RPMI8226 (cell line): ENCODE results near the gene ESYT2.

Experiments
- DNase-seq: peaks from one replicate; pipeline ENCODE4 v3.0.0-alpha.2; 2015

Gene ESYT2

GRCh38 chr7:158802535-158803366 lies 26.6 kb downstream of the ESYT2 start:
- no peak for DNase-seq

DNA sequence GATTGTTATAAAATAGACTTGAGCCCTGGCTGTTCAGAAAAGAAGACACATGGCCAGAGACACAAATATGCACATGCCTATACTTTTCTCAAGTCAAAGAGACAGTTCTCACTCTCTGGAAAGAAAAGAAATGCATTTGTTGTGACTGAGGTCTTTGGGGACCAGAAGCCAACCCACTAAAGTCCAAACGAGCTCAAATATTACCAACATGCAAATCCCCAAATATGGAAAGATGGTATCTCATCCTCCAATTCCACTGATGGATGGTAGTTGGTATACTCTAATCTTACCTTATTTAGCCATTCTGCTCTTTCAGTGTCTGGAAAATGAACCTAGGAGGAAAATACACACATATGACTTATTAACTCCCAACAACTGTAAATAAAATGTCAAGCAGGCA lies 30.6 kb downstream of the ESYT2 start:
- DNase-seq: no peak

DNA sequence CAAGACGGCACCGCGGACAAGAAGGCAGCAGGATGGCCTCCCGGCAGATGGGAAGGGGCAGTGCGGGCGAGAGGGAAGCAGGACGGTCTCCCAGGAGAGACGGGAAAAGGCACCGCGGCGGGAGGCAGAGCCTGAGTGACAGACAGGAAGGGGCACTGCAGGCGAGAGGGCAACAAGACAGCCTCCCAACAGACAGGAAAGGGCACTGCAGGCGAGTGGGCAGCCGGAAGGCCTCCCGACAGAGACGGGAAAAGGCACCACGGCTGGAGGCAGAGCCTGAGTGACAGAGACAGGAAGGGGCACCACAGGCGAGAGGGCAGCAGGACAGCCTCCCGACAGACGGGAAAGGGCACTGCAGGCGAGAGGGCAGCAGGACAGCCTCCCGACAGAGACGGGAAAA lies 32.6 kb downstream of the ESYT2 start:
- DNase-seq: no peak

GRCh38 chr7:158795272-158795671 lies 34.0 kb downstream of the ESYT2 start:
- DNase-seq: no peak

DNA sequence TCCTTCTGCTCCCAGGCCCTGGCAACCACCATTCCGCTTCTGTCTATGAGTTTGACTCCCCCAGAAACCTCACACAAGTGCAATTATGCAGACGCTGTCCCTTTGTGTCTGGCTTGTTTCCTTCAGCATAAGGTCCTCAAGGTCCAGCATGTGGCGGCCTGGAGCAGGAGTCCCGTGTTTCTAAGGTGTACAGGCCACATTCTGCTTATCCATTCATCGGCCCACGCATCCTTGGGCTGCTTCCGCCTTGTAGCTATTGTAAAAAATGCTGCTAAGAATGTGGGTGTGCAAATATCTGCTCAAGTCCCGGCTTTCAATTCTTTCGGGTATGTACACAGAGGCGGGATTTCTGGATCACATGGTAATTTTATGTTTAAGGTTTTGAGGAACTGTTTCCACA lies 38.2 kb downstream of the ESYT2 start:
- DNase-seq: no peak

DNA sequence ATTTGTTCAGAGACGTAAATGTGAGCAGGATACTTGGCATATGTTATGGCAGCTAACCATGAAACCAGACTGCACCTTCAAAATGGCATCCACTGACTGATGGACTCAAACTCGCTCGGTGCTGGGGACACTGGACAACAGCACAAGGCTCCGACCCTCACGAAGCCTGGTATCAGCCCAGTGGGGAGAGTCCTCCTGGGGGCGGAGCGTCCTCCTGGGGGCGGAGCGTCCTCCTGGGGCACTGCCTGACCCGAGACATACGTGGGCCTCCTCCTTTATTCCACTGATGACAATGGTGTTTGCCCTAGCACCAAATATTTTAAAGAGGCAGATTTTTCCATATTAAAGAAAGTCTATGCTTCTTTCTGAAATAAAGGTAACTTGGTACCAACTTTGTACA lies 39.5 kb downstream of the ESYT2 start:
- no peak for DNase-seq

DNA sequence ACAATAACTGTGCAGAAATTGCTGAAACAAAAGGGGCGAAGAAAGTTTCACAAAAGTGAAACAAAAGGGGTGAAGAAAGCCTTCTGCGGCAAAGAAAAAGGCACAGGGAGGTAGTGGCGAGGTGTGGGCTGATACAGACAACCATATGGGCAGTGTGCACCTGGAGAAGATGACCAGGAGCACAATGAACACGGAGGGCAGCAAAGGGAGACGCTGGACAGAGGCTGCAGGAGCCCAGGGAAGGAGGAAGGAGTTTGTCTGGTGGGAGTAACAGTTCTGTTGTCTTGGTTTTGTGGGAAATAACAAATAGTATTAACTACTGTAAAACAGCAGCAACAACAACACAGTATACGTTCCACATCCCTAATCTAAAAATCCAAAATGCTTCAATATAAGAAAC lies 42.4 kb downstream of the ESYT2 start:
- no peak for DNase-seq

DNA sequence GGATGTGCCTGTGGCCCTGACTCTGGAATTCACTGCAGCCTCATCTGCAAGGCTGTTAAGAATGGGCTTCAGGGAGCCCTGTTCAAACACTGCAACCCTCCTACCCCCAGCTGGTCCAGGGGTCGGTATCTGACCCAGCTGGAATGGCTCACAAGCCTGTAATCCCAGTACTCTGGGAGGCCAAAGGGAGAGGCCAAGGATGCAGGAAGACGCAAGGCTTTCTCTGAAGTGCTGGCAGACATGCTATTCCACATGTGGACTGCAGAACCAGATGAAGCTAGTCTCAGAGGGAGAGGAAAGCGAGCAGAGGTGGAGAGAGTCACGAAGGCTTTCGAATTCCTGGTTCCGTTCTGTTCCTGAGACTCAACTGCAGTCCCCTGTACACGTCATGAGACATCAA lies 45.0 kb downstream of the ESYT2 start:
- no peak for DNase-seq

DNA sequence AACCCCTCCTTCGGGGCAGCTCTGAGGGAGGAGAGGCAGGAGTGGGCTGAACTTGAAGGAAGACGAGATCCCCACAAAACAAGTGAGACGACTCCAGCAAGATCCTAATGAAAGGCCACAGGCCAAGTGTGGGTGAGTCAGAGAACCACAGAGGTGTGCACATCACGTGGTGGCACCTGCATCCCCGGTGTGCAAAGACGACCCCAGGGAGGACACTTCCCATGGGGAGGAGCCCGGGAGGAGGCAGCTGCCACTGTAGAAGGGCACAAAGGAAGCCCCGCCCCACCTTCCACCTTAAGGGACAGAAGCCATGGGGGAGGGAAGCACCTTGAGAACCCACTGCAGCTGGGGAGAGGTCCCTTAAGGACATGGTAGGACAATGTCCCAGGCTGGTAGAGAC lies 45.7 kb downstream of the ESYT2 start:
- DNase-seq: no peak

DNA sequence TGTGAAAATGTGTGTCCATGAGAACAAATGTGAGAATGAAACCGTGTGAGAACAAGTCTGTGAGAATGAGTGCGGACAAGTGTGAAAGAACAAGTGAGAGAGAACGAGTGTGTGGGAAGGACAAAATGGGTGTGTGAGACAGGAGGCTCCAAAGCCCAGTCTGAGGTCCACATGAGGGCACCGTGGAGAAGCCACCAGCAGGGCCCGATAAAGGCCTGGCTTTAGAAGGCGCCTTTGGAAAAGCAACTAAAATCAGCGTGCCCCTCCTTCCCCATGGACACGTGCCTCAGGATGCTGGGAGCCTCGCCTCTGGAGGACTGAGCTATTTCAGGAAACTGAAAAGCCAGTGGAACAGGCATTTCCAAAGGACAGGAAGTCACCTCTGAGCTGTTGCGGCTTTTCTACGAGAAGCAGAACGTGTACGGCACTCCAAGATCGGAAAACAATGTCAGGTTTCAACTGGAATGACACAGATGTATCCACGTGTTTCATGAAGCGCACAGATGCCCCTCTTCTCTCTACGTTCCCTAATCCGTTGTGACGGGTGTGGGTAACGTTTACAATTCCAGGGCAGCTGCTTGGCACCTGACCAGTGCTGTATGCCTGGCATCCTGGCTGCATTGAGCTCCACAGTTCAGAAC lies 46.4 kb downstream of the ESYT2 start:
- no peak for DNase-seq

DNA sequence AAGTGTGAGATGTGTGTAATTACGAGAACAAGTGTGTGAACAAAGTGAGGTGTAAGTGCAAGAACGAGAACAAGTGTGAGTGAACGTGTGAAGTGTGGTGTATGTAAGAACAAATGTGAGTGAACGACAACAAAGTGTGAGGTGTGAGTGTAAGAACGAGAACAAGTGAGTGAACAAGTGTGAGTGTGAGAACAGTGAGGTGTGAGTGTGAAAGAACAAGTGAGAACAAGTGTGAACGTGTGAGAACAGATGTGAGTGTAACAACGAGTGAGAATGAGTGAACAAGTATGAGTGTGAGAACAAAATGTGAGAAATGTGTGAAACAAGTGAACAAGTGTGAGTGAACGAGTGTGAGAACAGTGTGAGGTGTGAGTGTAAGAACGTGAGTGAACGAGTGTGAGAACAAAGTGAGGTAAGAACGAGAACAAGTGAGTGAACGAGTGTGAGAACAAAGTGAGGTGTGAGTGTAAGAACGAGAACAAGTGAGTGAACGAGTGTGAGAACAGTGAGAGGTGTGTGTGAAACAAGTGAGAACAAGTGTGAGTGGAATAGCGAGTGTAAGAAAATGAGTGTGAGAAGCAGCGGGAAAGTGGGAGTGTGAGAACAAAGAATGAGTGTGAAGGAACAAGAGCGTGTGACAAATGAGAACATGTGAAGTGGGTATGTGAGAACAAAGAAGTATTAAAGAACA lies 47.2 kb downstream of the ESYT2 start:
- no peak for DNase-seq

- no peak for DNase-seq
Observed at GRCh38 chr7:158781217-158781973, 47.9 kb downstream of the ESYT2 start.

GRCh38 chr7:158779061-158780000 lies 50.0 kb downstream of the ESYT2 start:
- no peak for DNase-seq

- no peak for DNase-seq
Observed at GRCh38 chr7:158778471-158778870, 50.8 kb downstream of the ESYT2 start.

DNA sequence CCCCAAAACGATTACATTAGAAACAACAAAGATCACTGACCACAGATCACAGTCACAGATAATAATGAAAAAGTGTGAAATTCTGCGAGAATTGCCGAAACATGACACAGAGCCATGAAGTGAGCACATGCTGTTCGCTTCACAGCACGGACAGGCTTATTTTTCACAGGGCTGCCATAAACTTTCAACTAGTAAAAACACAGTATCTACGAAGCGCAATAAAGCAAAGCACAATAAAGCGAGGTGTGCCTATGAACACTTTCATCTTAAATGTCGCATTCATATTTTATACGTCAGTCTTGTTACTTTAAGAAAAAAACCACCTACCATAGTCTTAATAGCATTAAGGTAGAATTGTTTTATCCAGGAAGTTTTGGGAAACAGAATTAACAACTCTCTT lies 51.5 kb downstream of the ESYT2 start:
- no peak for DNase-seq

GRCh38 chr7:158776474-158776873 lies 52.8 kb downstream of the ESYT2 start:
- no peak for DNase-seq

DNA sequence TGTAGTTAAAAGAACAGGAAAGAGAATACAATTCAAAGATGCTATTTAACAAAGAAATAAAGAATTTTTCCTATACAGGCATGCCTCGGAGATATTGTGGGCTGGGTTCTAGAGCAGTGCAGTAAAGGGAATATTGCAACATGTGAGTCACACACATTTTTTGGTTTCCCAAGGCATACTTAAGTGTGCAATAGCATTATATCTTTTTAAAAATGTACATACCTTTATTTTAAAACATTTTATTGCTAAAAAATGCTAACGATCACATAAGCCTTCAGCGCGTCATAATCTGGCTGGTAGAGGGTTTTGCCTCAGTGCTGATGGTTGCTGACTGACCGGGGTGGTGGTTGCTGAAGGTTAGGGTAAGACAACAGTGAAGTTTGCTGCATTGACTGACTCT lies 54.4 kb downstream of the ESYT2 start:
- DNase-seq: no peak

DNA sequence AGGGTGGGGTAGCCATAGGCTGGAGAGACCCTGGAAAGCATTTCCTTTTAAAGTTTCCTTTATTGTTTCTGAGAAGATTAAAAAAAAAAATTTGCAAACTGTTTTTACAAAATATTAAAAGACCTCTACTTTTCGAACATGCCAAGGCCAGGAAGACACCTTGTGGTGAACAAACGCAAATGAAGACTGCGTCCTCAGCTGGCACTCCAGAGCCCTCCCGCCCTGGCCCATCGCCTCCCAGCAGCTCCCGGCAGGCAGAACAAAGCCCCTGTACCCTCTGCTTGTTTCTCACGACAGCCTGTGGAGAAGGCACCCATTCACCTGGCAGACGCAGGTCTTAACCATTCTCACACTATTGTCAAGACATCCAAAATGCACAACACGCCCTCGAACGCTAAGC lies 56.4 kb downstream of the ESYT2 start:
- DNase-seq: no peak

GRCh38 chr7:158771213-158771834 lies 58.0 kb downstream of the ESYT2 start:
- DNase-seq: no peak

DNA sequence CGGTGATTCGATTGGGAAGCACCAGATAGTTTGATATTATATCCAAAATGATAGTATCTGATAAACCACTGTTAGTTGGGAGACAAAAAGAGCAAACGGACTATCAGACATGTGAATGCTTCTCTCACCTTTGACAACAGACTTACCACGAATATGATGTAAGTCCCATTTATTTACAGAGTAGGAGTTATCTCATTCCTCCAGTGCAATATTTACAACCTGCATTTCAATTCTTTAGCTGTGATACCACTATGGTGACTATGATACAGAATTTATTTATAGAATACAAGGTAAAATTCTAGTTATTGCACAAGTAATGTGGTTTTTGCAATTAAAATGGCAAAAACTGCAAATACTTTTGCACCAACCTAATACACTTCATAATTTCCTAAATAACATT lies 61.6 kb downstream of the ESYT2 start:
- DNase-seq: no peak

GRCh38 chr7:158766570-158767281 lies 62.6 kb downstream of the ESYT2 start:
- no peak for DNase-seq
